Dedifferentiated amniotic fluid mesenchymal stem cell (primary cell): Measurements from ENCODE around the gene PHLDB2.

Source experiments
- DNase-seq: peaks from one replicate; pipeline ENCODE4 v3.0.0-alpha.2; 2016; ENCODE audit errors: extremely low spot score

Gene PHLDB2

GRCh38 chr3:111998636-111999483, 139.8 kb downstream of the PHLDB2 start, which contains the start of gene TAGLN3:
TAGLN3 (plus strand) TSS chr3:111998922; CDS start chr3:111999423, 501 bp downstream.
- no peak for DNase-seq

- no peak for DNase-seq
Observed at GRCh38 chr3:111999484-112000324, 140.6 kb downstream of the PHLDB2 start.

GRCh38 chr3:112000367-112000771, 141.3 kb downstream of the PHLDB2 start:
- DNase-seq = no peak

DNA sequence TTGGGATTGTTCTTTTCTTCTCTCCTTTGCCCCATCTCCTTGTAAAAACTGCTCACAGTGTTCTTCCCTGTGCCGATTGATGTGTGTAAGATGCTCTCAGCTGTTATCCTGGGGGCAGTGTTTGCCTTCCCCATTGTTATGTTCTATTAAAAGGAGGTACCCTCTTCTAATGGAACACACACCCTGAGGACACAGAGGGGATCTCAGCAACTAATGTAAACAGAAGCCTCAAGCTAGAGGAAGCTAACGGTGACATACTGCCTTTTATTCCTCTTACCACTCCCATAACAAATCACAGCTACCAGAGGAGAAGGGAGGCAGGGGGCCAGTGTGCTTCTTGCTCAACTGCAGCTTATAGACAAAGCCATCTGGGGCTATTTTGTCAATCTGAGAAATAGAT, 141.9 kb downstream of the PHLDB2 start:
- DNase-seq = no peak

DNA sequence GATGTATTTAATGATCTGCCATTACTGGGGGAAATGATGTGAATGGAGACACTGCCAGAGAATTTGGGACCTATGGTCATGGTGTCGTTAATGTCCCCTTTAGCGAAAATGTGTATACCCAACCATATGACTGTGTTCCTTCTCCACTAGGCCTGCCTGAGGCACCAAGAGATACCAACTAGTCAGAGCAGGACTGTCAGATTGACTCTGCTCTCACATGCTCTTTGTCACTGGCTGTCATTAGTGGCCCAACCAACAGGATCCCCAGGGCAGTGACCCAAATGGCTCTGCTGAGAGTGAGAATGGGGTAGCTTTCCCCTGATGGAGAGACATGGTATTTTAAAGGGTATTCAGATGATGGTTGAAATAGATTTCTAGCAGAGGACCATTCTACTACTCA, 142.5 kb downstream of the PHLDB2 start:
- DNase-seq = no peak

- no peak for DNase-seq
Observed at GRCh38 chr3:112002096-112002971, 143.3 kb downstream of the PHLDB2 start.

GRCh38 chr3:112003321-112004080, 144.4 kb downstream of the PHLDB2 start:
- DNase-seq = no peak

DNA sequence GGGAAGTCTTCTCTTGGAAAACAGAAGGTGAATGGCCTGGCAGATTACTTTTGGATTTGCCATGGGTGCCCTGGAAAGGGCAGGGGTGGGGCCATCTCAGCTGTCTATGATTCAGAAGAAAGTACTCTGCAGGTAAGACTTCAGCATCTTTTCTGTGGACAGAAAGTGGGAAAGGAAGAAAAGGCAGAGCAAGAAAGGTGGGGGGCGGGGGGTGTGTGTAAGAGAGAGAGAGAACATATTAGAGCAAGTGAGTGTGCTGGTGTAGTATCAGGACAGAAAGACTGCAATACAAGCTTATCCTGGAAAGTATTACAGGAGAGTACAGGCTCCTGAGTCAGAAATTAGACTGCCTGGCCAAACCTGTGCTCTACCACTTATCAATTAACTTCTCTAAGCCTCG, 145.1 kb downstream of the PHLDB2 start:
- DNase-seq = no peak

DNA sequence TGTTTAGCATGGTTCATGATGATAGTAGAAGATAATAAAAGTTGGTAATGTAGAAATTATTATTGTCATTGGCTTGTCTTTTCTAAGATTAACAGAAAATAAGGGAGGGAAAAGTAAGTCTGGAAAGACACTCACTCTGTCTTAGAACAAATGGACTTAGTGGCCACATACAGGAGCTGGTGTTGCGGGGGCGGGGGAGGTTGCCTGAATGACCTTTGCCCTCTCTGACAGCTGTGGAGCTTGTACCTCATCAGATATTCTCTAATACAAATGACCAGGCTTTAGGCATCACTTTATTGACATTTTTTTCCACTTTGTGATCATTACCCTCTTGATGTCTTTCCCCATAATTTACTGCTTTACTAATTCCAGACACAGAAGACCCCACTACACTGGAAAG, 145.6 kb downstream of the PHLDB2 start:
- DNase-seq = no peak

DNA sequence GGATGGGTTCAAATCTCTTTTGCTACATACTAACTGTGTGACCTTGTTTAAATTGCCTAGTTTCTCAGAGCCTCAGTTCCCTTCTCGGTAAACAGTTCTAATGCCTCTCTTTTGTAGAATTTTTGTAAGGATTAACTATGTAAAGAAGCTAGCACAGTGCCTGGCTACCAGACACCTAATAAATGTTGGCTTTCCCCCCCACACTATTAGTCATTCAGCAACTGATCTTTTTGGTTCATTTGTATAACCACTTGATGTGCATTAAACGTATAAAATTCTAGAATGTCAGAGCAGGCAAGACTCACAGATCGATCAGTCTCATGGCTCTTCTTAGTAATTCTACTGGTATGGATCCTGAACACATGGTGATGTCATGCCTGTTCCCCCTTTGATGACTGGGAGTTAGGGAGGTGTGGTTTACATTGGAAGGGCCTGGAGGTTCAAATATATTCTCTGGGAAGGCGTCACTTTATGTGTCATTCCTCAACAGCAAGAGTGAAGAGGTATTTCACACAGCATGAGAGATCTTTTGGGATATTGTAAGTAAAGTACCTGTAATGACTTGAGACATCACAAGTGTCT, 146.1 kb downstream of the PHLDB2 start:
- DNase-seq = no peak

DNA sequence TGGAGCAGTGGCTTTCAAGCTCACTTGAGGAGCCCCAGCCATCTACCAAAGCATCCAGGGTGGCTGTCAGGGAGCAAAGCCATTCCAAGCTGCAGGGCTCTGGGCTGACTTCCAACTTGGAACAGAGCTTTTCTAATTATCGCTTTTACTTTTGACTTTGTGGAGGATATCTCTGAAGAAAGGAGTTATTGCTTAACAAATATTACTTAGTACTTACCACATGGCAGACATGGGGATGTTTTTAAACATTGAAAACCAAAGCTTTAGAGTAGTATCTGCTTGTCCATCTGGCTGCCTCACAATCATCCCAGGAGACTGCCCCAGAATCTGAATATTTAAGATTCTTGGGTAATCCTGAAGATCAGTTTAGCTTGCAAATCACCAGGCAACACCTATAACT, 148.6 kb downstream of the PHLDB2 start:
- DNase-seq = peak; percentile 19

- no peak for DNase-seq
Observed at GRCh38 chr3:112009670-112010069, 150.6 kb downstream of the PHLDB2 start.

DNA sequence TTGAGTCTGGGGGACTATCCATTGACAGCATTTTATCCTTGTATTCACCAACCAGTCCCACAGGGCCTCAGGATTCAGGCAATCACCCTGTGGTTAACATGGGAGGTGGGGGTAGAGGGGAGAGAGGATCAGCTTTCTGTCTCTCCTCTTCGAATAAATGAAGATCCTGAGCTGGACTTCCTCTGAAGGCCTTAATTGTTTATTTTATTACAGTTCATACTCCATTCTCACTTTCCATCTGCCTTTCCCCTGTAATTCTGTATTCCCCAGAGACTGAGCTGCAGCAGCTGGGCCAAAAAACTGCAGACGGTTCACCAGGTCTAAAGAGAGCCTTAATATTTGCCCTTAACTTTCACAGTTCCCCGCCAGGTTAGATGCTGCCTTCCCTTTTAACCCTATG, 151.6 kb downstream of the PHLDB2 start:
- no peak for DNase-seq

DNA sequence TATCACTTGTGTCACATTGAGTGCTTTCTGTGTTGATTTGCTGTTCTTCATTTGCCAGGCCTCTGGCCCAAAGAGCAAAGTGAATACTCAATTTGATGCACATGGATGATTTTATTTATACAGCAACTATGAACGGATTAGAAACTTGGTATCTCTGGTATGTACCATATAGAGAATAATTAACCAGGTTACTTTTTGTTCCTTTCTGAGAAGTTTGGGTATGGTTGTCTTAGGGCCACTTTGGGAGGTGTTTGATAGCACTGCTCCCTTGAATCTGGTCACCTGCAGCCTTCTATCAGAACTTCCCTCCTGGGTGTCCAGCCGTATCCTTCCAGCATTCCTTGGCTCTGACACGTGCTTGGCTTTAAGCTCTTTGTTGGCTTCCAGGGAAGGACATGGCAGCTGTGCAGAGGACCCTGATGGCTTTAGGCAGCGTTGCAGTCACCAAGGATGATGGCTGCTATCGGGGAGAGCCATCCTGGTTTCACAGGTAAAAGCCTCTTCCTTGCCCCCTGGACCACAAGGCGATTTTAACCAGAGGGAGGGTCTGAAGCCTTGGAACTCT, 152.4 kb downstream of the PHLDB2 start:
- no peak for DNase-seq

- DNase-seq = no peak
Observed at GRCh38 chr3:112012205-112012992, 153.3 kb downstream of the PHLDB2 start.

DNA sequence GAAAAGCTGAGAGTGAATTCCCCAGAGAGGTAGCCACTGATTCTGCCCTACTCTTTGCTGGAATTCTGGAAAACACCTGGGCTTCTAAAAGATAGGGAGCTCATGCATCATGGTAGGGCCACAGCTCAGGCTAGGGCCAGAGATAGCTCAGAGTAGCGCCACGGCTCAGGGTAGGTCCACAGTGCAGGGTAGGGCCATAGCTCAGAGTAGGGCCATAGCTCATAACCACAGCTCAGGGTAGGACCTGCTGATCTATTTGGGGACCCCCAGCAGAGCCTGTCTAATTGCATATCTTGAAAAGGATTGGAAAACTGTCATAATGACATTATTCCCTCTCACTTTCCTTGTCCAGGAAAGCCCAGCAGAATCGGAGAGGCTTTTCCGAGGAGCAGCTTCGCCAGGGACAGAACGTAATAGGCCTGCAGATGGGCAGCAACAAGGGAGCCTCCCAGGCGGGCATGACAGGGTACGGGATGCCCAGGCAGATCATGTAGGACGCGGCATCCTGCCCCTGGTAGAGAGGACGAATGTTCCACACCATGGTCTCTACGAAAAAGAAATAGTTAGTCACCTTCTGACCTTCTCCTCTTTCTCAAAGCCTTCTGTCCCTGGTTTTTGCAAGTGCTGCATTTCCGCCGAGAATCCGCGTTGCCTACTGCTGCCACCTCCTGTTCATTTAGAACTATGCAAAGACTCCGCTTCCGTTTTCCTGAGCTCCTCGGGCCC, 154.2 kb downstream of the PHLDB2 start:
- DNase-seq = peak; percentile 72

DNA sequence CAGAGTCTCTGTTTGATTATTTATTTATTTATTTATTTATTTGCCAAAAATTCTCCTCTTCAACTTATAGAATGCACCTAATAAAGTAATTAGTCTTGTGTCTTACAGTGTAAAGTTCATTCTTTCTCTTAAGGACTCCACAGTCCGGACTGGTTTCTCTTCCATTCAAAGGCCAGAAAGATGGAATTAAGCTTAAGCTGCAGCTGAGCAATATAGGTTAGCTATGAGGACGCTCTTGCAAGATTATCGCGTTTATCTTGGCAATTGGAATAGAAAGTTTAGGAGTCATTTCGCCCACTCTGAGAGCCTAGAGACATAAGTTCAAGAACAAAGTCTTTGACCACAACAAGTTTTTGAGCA, 154.7 kb downstream of the PHLDB2 start:
- no peak for DNase-seq

DNA sequence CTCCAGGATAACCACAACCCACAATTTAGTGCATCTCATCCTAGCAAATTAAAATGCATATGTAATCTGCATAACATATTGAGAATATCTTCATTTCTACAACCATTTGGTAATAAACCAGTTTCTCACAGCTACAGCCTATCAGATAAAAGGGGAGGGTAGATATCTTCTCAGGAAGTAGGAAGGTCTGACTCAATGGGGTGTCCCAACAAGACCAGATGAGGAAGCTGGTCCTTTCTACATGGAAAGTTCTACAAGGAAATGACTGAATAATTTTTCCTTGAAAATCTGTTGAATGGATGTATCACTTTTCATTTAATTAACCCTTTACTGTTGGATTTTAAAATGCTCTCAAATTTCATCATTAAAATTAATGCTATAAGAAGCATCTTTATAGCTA, 158.0 kb downstream of the PHLDB2 start:
- no peak for DNase-seq

DNA sequence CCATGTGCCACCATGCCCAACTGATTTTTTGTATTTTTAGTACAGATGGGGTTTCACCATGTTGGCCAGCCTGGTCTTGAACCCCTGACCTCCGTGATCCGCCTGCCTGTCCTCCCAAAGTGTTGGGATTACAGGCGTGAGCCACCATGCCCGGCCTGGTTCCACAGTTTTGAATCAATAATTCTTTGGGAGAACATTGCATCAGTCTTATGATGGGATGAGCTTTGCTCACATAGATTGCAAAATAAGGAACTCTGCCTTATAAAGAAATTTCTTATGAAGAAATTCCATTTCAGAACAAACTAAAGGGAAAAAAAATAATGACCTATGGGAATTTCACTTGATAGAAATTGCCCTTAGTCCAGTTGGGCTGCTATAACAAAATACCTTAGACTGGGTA, 159.6 kb downstream of the PHLDB2 start:
- no peak for DNase-seq
